Fibroblast of skin of right quadriceps (primary cell): ENCODE results near the gene PERP.
"Not testable (repeated sequence)": the region's sequence is repeated elsewhere in the genome, so short reads cannot be mapped to it uniquely, and the experiment has no call there.

Experiments
- DNase-seq: peaks from one replicate; pipeline ENCODE4 v3.0.0-alpha.2; 2013

The PERP gene

DNA sequence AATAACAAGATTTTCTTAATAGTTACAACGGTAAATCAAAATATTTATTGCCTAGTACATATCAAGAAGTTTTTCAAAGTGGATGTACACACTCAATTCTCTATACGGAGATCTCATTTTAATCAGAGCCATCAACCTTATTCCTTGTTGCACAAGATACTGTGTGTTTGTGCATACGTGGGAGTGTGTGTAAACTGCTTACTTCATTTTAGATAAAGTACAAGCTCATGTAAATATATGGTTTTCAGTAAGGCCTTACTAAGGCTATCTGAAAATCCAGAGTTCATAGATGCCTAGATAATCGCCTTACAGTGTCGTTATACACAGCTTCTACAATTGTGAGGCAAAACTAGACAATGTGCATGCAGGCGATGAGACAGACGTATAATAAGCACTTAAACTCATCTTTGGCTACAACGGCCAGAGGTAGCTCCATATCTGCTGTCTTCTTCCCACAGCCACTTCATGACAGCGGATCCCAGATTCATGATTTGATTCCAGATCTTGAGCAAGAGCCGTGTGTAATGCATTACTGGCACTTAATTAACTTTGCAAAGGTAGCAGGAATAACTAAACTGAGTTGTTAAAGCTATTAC lies 2.5 kb downstream of the PERP start:
- no peak for DNase-seq

DNA sequence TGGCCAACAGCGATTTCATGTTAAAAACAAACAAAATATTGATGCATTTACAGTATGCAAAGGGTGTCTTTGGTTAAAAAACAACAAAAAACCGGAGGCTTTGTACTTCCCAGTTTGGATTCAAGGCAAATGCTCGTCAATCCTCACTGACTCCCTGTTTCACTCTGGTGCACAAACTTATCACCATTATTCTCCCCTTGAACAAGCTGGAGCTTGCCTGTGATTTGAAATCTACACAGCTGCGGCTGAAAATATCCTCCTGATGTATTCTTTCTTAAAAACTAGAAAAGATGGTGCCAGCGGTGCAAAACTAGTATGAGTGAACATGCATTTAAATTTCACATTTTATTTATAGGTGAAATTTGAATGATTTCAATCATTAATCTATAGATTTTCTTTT lies 3.3 kb downstream of the PERP start:
- DNase-seq = no peak

DNA sequence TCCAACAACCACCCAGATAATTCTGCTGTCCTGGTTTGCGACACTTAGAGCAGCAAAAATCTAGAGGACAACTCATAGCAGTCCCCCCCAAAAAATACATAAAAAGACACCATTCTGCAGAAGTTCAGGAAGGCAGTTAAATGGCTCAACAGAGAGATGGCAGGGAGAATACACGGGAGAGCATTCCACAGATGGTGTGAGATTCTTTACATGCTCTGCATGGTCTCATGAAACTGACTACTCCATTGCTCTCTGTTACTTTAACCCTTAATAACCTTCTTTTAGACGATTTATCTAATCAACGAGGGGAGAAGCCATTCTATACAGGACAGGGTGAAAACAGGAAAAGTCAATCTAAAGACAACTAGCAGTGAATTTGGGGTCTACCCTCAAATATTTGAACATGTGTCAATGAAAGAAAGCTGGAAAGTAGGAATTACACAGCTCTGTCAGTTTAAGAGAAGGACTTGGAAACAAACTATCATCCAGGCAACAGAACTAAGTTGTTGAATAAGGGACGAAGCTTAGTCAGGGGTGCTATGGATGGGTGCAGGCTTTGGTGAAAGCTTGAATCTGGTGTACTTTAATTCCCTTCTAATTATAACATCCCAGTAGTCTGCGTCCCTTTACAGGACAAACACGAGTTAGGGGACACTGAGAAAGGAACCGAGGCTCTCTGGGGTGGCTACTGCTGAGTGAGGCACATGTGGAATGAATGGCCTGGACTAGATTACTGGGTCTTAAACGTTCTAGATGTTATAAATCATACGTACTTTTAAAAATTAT lies 5.1 kb downstream of the PERP start:
- DNase-seq = peak; percentile 19

DNA sequence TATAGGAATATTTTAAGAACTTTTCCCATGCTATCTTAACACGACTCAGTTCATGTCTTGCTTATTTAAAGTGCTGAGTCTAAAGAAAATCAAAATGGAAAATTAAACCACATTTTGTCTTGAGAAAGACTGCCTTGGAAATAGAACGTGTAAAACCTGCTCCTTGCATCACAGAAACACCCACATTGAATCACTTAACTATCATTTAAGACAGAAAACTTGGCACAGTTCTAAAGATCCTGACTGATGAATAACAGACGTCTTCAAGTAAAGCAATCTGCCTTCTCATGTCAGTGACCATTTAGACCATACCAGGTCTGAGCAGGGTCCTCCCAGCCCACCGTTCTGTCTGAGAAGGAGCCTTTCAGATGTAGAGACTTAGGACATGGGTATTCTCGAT lies 7.4 kb downstream of the PERP start:
- DNase-seq = peak; percentile 66

DNA sequence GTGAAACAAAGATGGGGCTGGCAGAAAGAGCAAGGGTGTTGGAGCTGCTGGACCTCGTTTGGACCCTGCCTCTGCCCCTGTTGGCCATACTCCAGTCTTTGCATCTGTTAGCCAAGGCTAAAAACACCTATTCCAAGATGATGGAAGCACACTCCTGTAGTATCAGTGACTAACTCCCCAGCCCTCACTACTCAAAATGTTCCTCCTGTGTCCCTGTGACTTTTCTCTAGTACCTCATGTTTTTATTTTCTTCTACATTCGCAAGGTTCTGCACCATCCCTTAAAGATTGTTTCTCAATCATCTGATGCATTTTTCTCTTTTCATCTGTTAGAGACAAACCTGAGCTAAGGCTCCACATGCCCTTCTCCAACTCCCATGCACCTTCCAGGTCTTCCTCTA lies 8.9 kb downstream of the PERP start:
- no peak for DNase-seq

DNA sequence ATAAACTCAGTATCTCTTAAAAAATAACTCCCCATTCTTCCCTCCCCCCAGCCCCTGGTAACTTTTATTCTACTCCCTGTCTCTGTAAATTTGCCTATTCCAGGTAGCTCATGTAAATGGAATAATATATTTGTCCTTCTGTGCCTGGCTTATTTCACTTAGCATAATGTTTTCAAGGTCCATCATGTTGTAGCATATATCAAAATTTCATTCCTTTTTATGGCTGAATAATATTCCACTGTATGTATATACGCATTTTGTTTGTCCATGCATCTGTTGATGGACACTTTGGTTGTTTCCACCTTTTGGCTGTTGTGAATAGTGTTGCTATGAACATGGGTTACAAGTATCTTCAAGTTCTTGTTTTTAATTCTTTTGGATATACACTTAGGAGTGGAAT lies 13.0 kb downstream of the PERP start:
- DNase-seq = no peak

DNA sequence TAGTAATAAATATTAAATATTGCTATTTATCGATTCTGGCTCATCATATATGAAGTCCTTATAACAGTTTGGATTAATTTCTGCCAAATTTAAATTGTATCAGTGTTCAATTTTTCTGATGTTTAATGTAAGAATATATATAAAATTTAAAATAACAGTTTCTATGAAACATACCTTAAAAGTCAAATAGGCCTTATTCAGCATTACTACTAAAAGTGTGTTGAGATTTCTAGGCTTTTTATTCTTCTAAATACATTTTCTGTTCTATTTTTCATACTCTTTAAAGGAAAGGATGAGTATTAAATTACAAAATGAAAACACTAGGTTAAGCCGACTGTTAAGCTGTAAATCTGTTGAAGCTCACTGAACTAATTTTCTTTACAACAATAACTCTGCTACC lies 13.6 kb downstream of the PERP start:
- no peak for DNase-seq

DNA sequence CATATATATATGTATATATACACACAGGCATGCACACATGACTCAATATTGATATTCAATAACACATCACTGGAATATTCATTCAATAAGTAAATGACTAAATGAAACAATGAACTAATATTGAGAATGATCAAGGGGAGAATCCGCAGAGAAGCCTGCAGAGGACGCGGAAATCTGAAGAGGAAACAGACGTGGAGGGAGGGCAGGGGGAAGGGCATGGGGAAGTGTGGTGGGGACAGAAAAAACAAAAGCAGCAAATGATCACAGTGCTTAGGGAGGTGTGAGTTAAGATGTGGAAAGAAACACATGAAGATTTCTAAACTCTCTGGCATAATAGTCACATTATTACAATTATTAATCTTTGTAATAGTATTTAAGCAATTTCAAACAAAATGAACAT lies 14.5 kb downstream of the PERP start:
- no peak for DNase-seq

DNA sequence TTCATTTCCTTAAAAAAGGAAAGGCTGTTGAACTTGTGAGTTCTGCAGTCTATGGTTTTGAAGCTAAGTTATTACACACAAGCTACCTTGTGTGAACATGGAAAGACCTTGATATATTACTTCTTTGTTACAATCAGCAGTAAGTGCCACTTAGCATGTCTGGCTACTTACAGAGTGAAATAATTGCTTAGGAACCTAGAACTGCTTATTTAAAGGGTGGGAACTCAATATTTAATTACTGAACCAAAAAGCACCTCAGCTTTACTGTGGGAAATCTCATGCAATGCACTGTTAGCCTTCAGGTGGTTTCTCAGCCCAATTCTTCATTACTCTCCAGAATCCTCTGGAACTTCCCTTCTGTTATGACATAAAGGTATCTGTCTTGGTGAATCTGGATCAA lies 17.9 kb downstream of the PERP start:
- DNase-seq = no peak

DNA sequence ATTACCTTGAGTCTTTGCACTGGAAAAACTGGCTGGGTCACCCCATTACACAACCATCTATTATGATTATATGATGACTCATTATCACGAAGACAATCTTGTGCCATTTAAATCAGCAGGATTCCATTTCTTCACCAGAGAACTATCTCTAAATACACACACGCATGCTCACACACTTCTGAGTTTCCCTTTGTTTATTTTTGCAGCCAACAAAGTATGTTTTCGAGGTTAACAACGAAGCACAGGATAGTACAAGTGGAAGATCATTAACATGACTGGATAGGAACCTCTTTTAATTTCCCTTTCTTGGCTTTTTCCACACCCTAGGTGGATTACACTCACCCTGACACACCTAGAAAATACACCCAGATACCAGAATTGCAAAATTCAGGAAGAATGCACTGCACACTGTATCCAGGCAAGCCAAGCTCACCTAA lies 18.9 kb downstream of the PERP start:
- DNase-seq = peak; percentile 71

DNA sequence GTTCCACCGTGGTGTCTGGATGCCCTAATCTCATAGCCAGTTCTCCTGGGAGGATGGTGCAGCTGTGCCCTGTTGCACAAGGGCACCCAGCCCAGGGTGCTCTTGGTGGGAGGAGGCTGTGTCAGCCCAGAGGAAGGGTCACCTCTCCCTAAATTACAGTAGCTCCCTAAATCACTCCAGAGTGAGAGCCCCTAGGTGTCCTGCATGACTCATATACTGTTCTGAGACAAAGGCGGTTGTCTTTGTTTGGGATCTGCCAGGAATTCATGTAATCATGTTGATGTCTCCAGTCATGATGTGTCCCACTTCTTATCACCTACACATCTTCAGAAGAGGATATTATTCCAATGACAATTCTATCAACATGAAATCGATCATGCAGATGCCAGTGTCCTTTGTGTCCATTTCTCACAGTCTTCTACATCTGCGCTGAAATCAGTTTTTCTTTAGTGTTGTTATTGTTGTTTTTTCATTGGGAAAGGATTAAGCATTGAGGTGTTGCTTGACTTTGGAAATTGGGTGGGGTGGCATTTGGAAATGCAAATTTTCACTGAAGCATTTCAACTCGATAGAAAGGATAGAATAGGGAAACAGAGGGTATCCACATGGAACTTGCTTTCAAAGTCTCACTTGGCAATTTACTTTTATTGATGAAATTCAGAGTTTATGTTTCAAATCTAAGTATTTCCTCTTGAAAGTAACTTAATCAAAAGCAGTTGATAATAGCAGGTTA lies 19.5 kb downstream of the PERP start:
- no peak for DNase-seq

DNA sequence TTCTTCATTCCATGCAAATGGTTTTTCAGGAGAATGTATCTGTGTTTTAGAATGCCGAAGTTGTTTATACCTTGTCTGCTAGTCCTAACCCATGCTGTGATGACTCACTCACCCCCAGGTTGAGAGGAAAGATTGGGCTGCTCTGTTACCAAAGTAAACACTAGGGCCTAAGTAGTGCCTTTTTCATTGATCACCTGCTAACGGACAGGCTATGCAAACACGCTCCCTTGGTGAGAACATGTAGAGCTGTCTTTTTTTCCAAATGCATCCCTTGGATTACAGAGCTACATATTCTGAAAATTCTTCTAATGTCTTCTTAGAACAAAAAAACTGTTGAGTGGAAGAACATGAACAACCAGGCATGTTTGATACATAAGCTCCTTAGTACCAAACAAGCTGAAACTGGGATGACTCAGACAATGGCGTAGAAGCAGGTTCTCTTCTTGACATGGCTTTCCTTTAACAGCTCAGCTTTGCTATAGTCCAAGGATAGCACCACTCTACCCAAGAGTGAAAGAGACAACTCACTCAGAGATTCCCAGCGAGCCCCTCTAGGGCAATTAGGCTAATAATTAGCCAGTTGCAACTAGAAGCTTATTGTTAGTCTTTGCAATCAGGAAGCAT lies 20.5 kb downstream of the PERP start:
- no peak for DNase-seq

DNA sequence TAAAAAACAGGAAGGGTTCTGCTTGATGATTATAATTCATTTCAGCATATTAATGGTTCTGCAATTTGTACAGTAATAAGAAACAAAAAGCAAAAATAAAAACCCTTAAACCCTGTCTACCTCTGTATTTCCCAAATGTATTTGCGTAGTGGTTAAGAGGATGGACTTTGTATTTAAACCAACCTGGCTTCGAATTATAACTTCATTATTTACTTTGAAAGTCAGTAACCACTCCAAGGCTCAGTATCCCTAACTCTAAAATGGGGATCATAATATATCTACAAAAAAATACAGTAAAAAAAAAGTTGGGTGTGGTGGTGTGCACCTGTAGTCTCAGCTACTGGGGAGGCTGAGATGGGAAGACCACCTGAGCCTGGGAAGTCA lies 21.4 kb downstream of the PERP start:
- no peak for DNase-seq

DNA sequence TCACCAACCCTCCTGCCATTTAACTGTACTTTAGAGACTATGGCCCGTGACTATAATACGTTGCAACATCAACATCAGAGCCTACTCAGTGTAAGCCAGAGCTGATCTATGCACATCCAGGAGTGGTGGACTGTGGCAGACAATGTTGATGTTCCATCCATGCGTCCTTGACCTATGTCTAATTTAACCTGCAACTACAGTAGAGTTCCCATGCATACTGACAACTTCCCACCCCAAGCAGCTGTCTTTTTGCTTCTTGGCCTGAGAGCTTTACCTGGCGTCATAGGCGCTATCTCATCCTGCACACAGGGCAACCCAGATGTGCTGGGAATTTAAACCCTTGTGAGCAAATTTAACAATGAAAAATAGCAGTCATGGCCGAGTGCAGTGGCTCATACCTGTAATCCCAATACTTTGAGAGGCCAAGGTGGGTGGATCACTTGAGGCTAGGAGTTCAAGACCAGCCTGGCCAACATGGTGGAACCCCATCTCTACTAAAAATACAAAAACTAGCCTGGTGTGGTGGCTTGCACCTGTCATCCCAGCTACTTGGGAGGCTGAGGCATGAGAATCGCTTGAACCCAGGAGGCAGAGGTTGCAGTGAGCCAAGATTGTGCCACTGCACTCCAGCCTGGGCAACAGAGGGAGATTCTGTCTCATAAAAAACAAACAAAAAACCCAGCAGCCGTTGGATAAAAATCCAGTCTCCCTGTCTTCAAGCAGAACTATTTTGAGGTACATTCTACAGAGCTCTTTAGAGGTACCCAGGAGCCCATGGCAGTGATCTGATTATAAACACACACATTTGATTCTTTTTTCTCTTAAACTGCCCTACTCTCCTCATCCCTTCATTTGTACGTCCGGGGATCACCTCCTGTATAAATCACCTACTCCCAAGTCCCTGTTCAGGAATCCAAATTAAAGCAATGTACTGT lies 22.0 kb downstream of the PERP start:
- no peak for DNase-seq

DNA sequence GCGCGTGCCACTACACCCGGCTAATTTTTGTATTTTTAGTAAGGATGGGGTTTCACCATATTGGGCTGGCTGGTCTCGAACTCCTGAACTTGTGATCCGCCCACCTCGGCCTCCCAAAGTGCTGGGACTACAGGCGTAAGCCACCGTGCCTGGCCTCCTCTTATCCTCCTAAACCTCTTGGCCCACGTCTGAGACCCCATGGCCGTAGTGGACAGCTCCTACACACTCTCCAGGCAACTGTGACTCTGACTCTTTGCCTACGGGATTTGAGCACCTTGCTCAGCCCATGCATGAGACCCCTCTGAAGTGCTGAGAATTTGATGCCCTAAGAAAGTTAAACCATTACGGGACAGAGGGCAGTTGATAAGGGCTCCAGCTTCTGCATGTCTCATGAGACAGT lies 25.0 kb downstream of the PERP start:
- DNase-seq = no peak

DNA sequence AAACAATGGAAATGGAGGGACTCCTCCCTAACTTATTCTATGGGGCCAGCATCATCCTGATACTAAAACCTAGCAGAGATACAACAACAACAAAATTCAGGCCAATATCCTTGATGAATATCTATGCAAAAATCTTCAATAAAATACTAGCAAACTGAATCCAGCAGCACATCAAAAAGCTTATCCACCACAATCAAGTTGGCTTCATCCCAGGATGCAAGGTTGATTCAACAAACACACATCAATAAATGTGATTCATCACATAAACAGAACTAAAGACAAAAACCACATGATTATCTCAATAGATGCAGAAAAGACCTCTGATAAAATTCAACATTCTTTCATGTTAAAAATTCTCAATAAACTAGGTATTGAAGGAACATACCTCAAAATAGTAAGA lies 27.7 kb downstream of the PERP start:
- DNase-seq = not testable (repeated sequence)

DNA sequence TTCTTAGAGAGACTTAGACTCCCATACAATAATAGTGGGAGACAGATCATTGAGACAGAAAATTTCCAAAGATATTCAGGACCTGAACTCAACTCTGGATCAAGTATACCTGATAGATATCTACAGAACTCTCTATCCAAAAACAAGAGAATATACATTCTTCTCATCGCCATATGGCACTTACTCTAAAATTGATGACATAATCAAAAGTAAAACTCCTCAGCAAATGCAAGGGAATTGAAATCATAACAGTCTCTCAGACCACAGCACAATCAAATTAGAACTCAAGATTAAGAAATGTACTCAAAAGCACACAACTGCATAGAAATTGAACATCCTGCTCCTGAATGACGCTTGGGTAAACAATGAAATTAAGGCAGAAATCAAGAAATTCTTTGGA lies 28.7 kb downstream of the PERP start:
- no peak for DNase-seq

DNA sequence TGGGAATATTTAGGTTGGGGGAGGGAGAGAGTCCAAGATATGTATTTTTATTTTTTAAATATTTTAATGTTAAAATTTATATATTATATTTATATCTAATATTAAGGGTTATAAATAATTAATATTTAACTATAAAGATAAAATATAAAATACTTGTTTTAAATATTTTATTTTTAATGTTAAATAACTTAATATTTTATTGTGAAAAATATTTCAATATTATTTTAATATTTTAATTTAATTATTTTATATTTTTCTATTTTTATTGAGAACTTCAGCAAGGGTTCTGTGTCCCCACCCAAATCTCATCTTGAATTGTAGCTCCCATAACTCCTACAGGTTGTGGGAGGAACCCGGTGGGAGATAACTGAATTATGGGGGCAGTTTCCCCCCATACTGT lies 34.0 kb downstream of the PERP start:
- no peak for DNase-seq

DNA sequence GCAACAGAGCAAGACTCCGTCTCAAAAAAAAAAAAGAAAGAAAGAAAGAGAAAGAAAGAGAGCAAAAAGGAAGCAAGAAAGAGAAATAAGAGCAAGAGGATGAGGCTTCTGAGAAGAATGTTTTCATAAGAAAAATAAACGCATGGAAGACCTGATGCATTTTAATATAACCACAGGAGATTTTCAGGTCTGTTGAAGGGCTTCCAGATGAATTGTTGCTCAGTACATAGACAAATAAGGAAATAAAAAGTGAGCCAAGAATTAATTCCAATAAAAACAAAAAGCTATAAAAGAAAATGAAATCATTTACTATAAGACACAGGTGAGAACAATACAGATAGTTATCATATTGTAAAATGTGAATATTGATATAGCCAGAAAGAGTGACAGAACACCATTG lies 43.5 kb downstream of the PERP start:
- DNase-seq = no peak

DNA sequence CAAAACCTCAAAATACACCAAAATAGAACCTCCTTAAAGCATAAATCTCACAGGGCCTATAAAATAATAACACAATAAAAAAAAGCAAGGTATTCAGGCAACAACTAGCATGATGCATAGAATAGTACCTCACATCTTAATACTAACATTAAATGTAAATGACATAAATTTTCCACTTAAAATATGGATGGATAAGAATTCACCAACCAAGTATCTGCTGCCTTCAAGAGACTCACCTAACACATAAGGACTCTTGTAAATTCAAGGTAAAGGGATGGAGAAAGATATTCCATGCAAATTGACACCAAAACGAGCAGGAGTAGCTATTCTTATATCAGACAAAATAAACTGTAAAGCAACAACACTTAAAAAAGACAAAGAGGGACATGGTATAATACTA lies 52.2 kb downstream of the PERP start:
- DNase-seq = no peak

DNA sequence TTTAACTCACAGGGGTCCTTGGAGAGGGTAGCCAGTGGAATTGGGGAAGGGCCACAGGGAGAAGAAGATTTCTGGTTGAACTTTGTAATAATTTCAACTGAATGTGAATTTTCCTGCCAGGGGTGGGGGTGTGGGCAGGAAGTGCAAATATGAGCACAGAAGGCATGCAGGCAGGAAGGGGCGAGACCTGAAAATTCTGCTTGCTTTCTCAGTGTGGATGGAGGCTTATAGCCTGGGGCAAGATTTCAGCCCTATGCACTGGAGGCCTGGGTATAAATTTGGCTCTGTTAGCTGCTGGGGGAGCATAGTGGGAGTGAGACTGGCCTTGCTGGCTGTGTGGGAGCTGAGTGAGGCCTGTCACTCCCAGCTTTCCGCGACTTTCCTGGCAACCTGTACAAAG lies 54.4 kb downstream of the PERP start:
- no peak for DNase-seq

DNA sequence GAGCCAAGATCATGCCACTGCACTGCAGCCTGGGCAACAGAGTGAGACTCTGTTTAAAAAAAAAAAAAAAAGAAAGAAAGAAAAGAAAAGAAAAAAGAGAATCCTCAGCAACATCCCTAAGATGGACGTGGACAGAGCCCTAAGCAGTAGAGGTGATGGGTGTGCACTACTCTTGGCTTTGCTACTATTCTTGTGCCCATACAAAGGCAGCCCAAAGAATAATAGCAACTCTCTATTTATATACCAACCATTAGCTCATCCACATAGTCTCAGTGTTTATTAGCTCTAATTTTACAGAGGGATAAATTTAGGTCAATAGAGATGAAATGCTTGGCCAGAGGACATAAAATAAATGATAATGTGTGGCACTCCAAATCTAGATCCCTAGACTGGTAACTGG lies 62.2 kb downstream of the PERP start:
- DNase-seq = no peak

DNA sequence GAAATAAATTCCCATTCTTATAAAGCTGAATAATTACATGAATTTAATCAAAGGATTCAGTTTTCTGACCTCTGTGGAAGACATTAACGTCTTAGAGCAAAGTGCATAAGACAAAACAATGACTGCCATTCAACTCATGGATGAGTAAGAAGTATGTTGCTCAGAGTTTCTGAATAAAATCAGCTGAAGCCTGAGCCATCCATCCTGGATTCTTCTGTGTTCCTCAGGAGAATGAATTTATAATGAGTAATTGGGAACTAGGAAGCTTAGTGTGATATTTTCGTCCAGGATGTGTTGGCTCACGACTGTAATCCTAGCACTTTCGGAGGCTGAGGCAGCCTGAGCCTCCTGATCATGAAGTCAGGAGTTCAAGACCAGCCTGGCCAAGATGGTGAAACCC lies 62.8 kb downstream of the PERP start:
- DNase-seq = no peak
